ENCODE measurements around the gene SLC35B1. TPM values are rescaled to one million over a fixed set of nuclear protein-coding genes. Genes with fewer than 3 reads are reported as not detected.

Gene SLC35B1
- total and polyA plus RNA-seq, 10 of the 15 experiments (the other 5 are each of a cell fraction or from before 2014, with no cell fraction given) = 40.0 to 113 (median 51.6) TPM

GRCh38 chr17:49677933-49678847, 29.6 kb downstream of the SLC35B1 start, which contains the start of gene SPOP (continued):
- TF ChIP-seq CTCF (IDR thresholded peaks at IDR 0.05 in 2 of 3, conservative IDR thresholded peaks at IDR 0.05 in 1 of 3; ENCODE audit: control insufficient read depth in 2 of 3, extremely low read depth in 1 of 3, insufficient read depth in 1 of 3, low read depth in 3 of 3, low read length in 3 of 3) (no peak), KDM1A (IDR thresholded peaks at IDR 0.05; ENCODE audit: borderline replicate concordance) (no peak), CBX5 (IDR thresholded peaks at IDR 0.05; ENCODE audit: low read depth) (no peak), MLLT1 (IDR thresholded peaks at IDR 0.05) (peak; percentile 78; the same call in 1 of the 2 replicates), EGR1 (IDR thresholded peaks at IDR 0.05; ENCODE audit: borderline replicate concordance in 1 of 2, low read depth in 2 of 2, low read length in 2 of 2) (peak; percentile 24 to 98; a peak in 2 of 3 replicates), GABPA (IDR thresholded peaks at IDR 0.05; ENCODE audit: low read depth) (no peak), IRF5 (IDR thresholded peaks at IDR 0.05; ENCODE audit: borderline replicate concordance) (peak; percentile 19; the same call in 1 of the 2 replicates), SMC3 (IDR thresholded peaks at IDR 0.05; ENCODE audit: borderline replicate concordance, low read length) (no peak), KLF5 (IDR thresholded peaks at IDR 0.05; ENCODE audit: partially characterized antibody) (peak; percentile 45), CEBPB (IDR thresholded peaks at IDR 0.05; ENCODE audit: borderline replicate concordance in 1 of 2, low read depth in 2 of 2, low read length in 2 of 2) (no peak), POLR2AphosphoS2 (IDR thresholded peaks at IDR 0.05; ENCODE audit: low read depth, low read length) (no peak), LARP7 (IDR thresholded peaks at IDR 0.05) (no peak), ATF3 (IDR thresholded peaks at IDR 0.05; ENCODE audit: borderline replicate concordance, extremely low read depth, low read depth, low read length) (no peak), ZBTB33 (IDR thresholded peaks at IDR 0.05) (no peak), YY1 (IDR thresholded peaks at IDR 0.05; ENCODE audit: low read depth, low read length) (peak; percentile 74), SMAD5 (IDR thresholded peaks at IDR 0.05; ENCODE audit: low read depth) (no peak), FOXM1 (IDR thresholded peaks at IDR 0.05; ENCODE audit: low read depth, low read length) (no peak), IRF4 (IDR thresholded peaks at IDR 0.05; ENCODE audit: low read depth, low read length) (0 out of 2 replicates have a peak, but pooled peaks have one; percentile 27), SKIL (IDR thresholded peaks at IDR 0.05; ENCODE audit: low read depth, poor library complexity, severe bottlenecking) (no peak)
